HEK293 (cell line): ENCODE measurements around the gene HIPK2.

ENCODE experiments used
- CTCF ChIA-PET: fragments of 350-600 bp; formaldehyde crosslinking; extraction: SDS; loops from one replicate; lab custom pipeline; 2021; ENCODE audit warnings: antibody characterized with exemption; lab: Yijun Ruan, JAX
- POLR2A ChIA-PET: fragments of 300-600 bp; formaldehyde crosslinking; extraction: SDS; loops from one replicate; lab custom pipeline; 2020; ENCODE audit warnings: antibody characterized with exemption, inconsistent platforms; lab: Yijun Ruan, JAX
- H3K27ac ChIP-seq: fragments of 200-500 bp; sonication (Bioruptor generic); 2 replicates; pipeline ENCODE4 v1.5.1; 2014; ENCODE audit warnings: low read depth, low read length, control low read depth, inconsistent platforms; ENCODE audit errors: extremely low read depth
- H3K36me3 ChIP-seq, 2 experiments: fragments of 200-500 bp in 1 of 2; sonication (Bioruptor generic) in 1 of 2; 1 replicate in 1 of 2; 2 replicates in 1 of 2; pipeline ENCODE4 v1.5.1; 2014 to 2017; ENCODE audit warnings: inconsistent platforms in 2 of 2, low read length in 2 of 2; ENCODE audit not compliant: control insufficient read depth in 2 of 2, insufficient read depth in 1 of 2
- H3K4me1 ChIP-seq: fragments of 200-500 bp; sonication (Bioruptor generic); 2 replicates; pipeline ENCODE4 v1.5.1; 2014; ENCODE audit warnings: mild to moderate bottlenecking, low read length, inconsistent platforms; ENCODE audit not compliant: control insufficient read depth, insufficient read depth
- H3K4me3 ChIP-seq: 2 replicates; pipeline ENCODE4 v1.5.1; 2011; ENCODE audit warnings: low read depth, mild to moderate bottlenecking, control low read depth, low read length, moderate library complexity
- H3K9me3 ChIP-seq: fragments of 200-500 bp; sonication (Bioruptor generic); 2 replicates; pipeline ENCODE4 v1.5.1; 2014; ENCODE audit warnings: low read depth, low read length, inconsistent platforms; ENCODE audit not compliant: control insufficient read depth, insufficient read depth
- ELK4 ChIP-seq: IDR thresholded peaks from 2 replicates; pipeline ENCODE4 v1.6.1; 2011; ENCODE audit warnings: mild to moderate bottlenecking, low read depth, low read length, borderline replicate concordance
- KLF8 ChIP-seq: fragments of 450-650 bp; formaldehyde crosslinking; IDR thresholded peaks from 2 replicates; pipeline ENCODE4 v1.5.1; 2016; ENCODE audit warnings: missing biosample characterization, missing genetic modification characterization
- RBAK ChIP-seq: fragments of 450-650 bp; formaldehyde crosslinking; IDR thresholded peaks from 2 replicates; pipeline ENCODE4 v1.5.1; 2016; ENCODE audit warnings: missing biosample characterization, missing genetic modification characterization
- SCRT2 ChIP-seq: fragments of 450-650 bp; formaldehyde crosslinking; IDR thresholded peaks from 2 replicates; pipeline ENCODE4 v1.5.1; 2016; ENCODE audit warnings: missing biosample characterization, missing genetic modification characterization
- WT1 ChIP-seq: fragments of 450-650 bp; formaldehyde crosslinking; IDR thresholded peaks from 2 replicates; pipeline ENCODE4 v1.5.1; 2016; ENCODE audit warnings: missing biosample characterization, missing genetic modification characterization
- ZBTB21 ChIP-seq: fragments of 450-650 bp; formaldehyde crosslinking; IDR thresholded peaks from 2 replicates; pipeline ENCODE4 v1.5.1; 2017; ENCODE audit warnings: missing biosample characterization, missing genetic modification characterization
- ZEB2 ChIP-seq: fragments of 450-650 bp; formaldehyde crosslinking; IDR thresholded peaks from 2 replicates; pipeline ENCODE4 v1.5.1; 2016; ENCODE audit warnings: missing biosample characterization, missing genetic modification characterization
- ZNF18 ChIP-seq: fragments of 450-650 bp; formaldehyde crosslinking; IDR thresholded peaks from 2 replicates; pipeline ENCODE4 v1.5.1; 2016; ENCODE audit warnings: missing biosample characterization, missing genetic modification characterization
- ZNF211 ChIP-seq: fragments of 450-650 bp; formaldehyde crosslinking; IDR thresholded peaks from 2 replicates; pipeline ENCODE4 v1.5.1; 2016; ENCODE audit warnings: low read depth, missing biosample characterization, missing genetic modification characterization
- ZNF248 ChIP-seq: fragments of 450-650 bp; formaldehyde crosslinking; IDR thresholded peaks from 2 replicates; pipeline ENCODE4 v1.5.1; 2017; ENCODE audit warnings: missing biosample characterization, missing genetic modification characterization
- ZNF280D ChIP-seq: fragments of 450-650 bp; formaldehyde crosslinking; IDR thresholded peaks from 2 replicates; pipeline ENCODE4 v1.5.1; 2016; ENCODE audit warnings: missing biosample characterization, missing genetic modification characterization
- ZNF488 ChIP-seq: fragments of 450-650 bp; formaldehyde crosslinking; IDR thresholded peaks from 2 replicates; pipeline ENCODE4 v1.5.1; 2016; ENCODE audit warnings: missing biosample characterization, missing genetic modification characterization
- ZNF555 ChIP-seq: fragments of 450-650 bp; formaldehyde crosslinking; conservative IDR thresholded peaks from 2 replicates; pipeline ENCODE4 v1.5.1; 2017; ENCODE audit warnings: missing biosample characterization, mild to moderate bottlenecking, missing genetic modification characterization, inconsistent platforms
- ZNF596 ChIP-seq: fragments of 450-650 bp; IDR thresholded peaks from 2 replicates; pipeline ENCODE4 v1.5.0; 2018; ENCODE audit warnings: missing biosample characterization, mild to moderate bottlenecking, missing genetic modification characterization, moderate library complexity
- ZNF830 ChIP-seq: fragments of 450-650 bp; IDR thresholded peaks from 2 replicates; pipeline ENCODE4 v1.5.0; 2018; ENCODE audit warnings: missing biosample characterization, missing genetic modification characterization, low read depth, mild to moderate bottlenecking, moderate library complexity
- TF ChIP-seq, protein P1 (sequence below): fragments of 450-650 bp; formaldehyde crosslinking; IDR thresholded peaks from 2 replicates; pipeline ENCODE4 v1.5.1; 2016; ENCODE audit warnings: missing biosample characterization, missing genetic modification characterization, borderline replicate concordance
- TF ChIP-seq, protein P2 (sequence below): fragments of 450-650 bp; IDR thresholded peaks from 2 replicates; pipeline ENCODE4 v1.5.1; 2018; ENCODE audit warnings: missing biosample characterization, mild to moderate bottlenecking, missing genetic modification characterization

The HIPK2 gene

GRCh38 chr7:139695588-139695987 is 82.2 kb downstream of the HIPK2 start:
- Histone ChIP-seq H3K36me3 (peaks cover 0 to 8% of the 10 kb centered on the region in 2 experiments; a peak in 1 of 3 replicates), H3K4me3 (no peak overlapping the region), H3K4me1 (no peaks in the 10 kb centered on the region), H3K27ac (no peak overlapping the region), H3K9me3 (no peaks in the 10 kb centered on the region)
- CTCF ChIA-PET, result interaction anchor here (0.6 kb wide), 1 partner anchor 194 kb away, joined by 3 read pairs; no protein-coding TSS in a partner anchor
- TF ChIP-seq, protein P1, sequence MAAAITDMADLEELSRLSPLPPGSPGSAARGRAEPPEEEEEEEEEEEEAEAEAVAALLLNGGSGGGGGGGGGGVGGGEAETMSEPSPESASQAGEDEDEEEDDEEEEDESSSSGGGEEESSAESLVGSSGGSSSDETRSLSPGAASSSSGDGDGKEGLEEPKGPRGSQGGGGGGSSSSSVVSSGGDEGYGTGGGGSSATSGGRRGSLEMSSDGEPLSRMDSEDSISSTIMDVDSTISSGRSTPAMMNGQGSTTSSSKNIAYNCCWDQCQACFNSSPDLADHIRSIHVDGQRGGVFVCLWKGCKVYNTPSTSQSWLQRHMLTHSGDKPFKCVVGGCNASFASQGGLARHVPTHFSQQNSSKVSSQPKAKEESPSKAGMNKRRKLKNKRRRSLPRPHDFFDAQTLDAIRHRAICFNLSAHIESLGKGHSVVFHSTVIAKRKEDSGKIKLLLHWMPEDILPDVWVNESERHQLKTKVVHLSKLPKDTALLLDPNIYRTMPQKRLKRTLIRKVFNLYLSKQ, result no peak
- no peak for TF ChIP-seq RBAK
- TF ChIP-seq ZNF488 (tag by site-specific recombination), result no peak
- TF ChIP-seq ZNF596 (tag by site-specific recombination), result no peak
- TF ChIP-seq ZNF248 (tag by site-specific recombination), result no peak
- POLR2A ChIA-PET, result no interaction called here

DNA sequence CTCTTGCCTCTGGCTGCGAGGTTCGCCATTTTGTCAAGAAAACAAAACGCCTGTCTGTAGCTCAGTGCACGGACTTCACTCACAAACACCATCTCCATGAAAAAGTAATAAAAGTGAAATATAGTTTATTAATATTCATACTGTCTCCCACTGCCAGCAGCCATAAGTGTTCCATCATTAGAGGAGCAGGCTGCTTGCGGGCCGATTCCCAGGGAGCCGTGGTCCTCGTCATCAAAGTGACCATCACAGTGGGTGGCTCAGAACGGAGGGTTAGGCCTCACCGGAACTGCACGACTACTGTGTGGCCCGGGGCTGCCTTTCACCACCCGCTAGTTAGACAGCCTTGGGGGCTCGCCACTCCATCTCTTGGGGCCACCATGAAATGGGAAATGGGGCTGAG is 82.7 kb downstream of the HIPK2 start:
- POLR2A ChIA-PET, result no interaction called here
- CTCF ChIA-PET, result interaction anchor here (0.6 kb wide), 1 partner anchor 194 kb away, joined by 3 read pairs; no protein-coding TSS in a partner anchor
- H3K9me3 ChIP-seq, result no peaks in the 10 kb centered on the region
- H3K36me3 ChIP-seq, result peaks cover 0 to 11% of the 10 kb centered on the region in 2 experiments; a peak in 1 of 3 replicates
- H3K27ac ChIP-seq, result no peak overlapping the region
- H3K4me1 ChIP-seq, result no peaks in the 10 kb centered on the region
- TF ChIP-seq WT1 (tag by site-specific recombination) (no peak), ZNF280D (tag by site-specific recombination) (no peak)
- no peak overlapping the region for H3K4me3 ChIP-seq

DNA sequence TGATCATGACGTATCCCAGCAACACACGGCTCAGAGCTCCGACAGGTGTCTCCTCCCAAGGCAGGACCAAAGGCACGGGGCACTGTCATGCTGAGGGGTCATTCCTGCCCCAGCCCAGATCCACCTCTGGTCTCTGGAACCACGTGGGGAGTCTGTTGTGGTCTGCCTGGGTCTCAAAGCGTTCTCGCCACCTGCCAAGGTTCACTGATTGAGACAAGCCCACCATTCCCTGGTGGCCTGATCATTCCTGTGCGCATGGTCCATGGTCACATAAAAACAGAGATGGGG is 83.5 kb downstream of the HIPK2 start:
- TF ChIP-seq SCRT2 (tag by site-specific recombination) (peak; percentile 41), ZNF830 (no peak)
- ChIA-PET POLR2A (no interaction called here), CTCF (no interaction called here)
- Histone ChIP-seq H3K4me1 (no peaks in the 10 kb centered on the region), H3K4me3 (no peak overlapping the region), H3K36me3 (peaks cover 0 to 14% of the 10 kb centered on the region in 2 experiments; a peak in 1 of 3 replicates), H3K9me3 (no peaks in the 10 kb centered on the region), H3K27ac (no peak overlapping the region)

DNA sequence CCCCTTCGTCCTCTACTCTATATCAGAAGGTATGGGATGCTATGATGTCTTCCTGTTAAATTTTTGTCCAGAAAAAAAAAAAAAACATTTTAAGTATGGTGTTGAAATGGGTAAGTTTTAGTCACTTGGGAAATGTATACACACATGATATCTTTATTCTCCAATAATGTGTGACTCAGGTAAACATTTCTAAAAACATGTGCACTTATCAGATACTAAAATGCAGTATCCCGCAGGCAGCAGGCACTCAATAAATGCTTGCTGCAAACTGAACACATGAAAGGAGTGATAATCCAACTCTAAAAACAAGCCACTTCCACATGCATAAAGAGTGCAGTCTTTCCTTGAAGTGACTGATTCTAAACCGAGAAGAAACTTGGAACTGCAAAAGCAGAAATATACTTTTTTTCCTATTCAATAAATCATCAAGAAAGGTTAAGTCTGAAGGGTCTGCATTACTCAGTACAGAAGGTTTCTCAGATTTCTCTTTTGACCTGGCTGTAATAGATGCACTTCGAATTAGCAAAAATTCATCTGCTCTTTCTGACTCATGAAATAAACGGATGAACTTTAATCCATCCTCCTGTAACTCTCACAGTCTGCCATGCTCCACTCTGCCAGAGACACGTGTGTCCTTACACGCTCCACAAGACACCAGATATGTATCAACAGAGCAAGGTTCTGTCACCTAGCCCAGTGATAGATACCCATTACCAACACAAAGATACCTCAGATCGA is 84.0 kb downstream of the HIPK2 start:
- H3K27ac ChIP-seq, result no peak overlapping the region
- ChIA-PET CTCF (no interaction called here), POLR2A (no interaction called here)
- no peak overlapping the region for H3K4me3 ChIP-seq
- H3K9me3 ChIP-seq, result no peaks in the 10 kb centered on the region
- H3K36me3 ChIP-seq, result peaks cover 0 to 17% of the 10 kb centered on the region in 2 experiments; a peak in 1 of 3 replicates
- no peaks in the 10 kb centered on the region for H3K4me1 ChIP-seq
- TF ChIP-seq ZNF18 (tag by site-specific recombination), result no peak
- no peak for TF ChIP-seq ZNF555 (tag by site-specific recombination)
- TF ChIP-seq ELK4, result no peak
- TF ChIP-seq, protein P2, sequence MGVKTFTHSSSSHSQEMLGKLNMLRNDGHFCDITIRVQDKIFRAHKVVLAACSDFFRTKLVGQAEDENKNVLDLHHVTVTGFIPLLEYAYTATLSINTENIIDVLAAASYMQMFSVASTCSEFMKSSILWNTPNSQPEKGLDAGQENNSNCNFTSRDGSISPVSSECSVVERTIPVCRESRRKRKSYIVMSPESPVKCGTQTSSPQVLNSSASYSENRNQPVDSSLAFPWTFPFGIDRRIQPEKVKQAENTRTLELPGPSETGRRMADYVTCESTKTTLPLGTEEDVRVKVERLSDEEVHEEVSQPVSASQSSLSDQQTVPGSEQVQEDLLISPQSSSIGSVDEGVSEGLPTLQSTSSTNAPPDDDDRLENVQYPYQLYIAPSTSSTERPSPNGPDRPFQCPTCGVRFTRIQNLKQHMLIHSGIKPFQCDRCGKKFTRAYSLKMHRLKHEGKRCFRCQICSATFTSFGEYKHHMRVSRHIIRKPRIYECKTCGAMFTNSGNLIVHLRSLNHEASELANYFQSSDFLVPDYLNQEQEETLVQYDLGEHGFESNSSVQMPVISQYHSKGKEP (tag by site-specific recombination), result no peak
- no peak for TF ChIP-seq KLF8 (tag by site-specific recombination)
- no peak for TF ChIP-seq ZEB2 (tag by site-specific recombination)
- no peak for TF ChIP-seq ZNF211 (tag by site-specific recombination)
- no peak for TF ChIP-seq ZBTB21 (tag by site-specific recombination)
